AG20443 (cell line): ENCODE data around the gene EPB41L1.
"Not testable (repeated sequence)": the region's sequence is repeated elsewhere in the genome, so short reads cannot be mapped to it uniquely, and the experiment has no call there.

Experiments used
- DNase-seq: peaks from one replicate; pipeline ENCODE4 v3.0.0; 2012; ENCODE audit warnings: low spot score, mixed read lengths

EPB41L1 gene

GRCh38 chr20:36126836-36127527 lies 27.6 kb upstream of the EPB41L1 start:
- DNase-seq: no peak

DNA sequence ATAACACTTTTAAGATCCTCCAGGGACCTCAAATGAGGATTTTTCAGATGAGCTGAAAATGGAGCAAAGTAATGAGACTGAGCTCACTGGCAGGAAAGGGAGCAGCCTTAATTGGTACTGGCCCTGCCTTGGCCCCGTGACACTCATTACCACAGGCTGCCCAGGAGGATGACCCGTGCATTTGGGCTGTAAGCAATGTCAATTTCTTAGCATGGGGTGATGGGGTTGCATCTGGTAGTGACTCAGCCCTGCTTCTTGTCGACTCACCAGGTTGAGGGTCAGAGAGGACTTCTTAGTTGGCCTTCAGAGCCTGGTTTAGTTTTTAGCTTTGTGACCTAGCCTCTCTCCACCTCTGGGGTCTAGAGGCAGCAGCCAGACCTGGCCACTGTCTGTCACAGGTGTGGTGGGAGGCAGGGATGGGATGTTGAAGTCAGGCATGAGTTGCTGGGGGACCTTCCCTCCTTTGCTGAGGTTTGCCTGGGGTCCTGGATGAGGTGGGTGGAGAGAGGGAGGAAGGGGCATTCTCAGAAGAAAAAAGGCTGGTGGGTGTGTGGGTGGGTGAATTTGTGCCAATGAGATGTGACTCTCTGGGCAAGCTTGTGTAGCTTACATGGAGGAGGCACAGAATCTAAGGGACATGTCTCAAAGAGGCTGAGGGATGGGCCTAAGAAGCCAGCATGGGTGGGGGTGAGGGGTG lies 25.9 kb upstream of the EPB41L1 start:
- peak; percentile 91 for DNase-seq

DNA sequence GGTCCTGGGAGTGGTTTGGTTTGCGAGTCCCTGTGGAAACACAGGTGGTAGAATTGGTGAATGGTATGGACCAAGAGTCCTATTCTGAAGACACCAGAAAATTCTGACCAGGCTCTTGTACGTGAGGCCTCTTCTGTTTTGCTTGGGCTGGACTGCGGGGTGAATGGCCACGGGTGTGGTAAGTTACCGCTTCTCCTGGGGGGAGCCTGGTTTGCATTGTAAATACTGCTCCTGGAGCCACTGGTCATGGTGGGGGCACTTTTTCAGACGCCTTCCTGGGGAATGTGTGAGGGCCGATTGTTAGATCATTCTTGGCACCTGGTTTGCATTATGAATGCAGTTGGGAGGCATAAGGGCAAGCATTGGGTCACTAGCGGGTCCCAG lies 25.4 kb upstream of the EPB41L1 start:
- no peak for DNase-seq

GRCh38 chr20:36130390-36130789 lies 24.1 kb upstream of the EPB41L1 start:
- DNase-seq: no peak

- no peak for DNase-seq
Observed at GRCh38 chr20:36132802-36133211, 21.7 kb upstream of the EPB41L1 start.

GRCh38 chr20:36133821-36134220 lies 20.7 kb upstream of the EPB41L1 start:
- DNase-seq: no peak

GRCh38 chr20:36135159-36135558 lies 19.4 kb upstream of the EPB41L1 start:
- no peak for DNase-seq

GRCh38 chr20:36135821-36136220 lies 18.7 kb upstream of the EPB41L1 start:
- no peak for DNase-seq

- not testable (repeated sequence) for DNase-seq
Observed at GRCh38 chr20:36137313-36137712, 17.2 kb upstream of the EPB41L1 start.

DNA sequence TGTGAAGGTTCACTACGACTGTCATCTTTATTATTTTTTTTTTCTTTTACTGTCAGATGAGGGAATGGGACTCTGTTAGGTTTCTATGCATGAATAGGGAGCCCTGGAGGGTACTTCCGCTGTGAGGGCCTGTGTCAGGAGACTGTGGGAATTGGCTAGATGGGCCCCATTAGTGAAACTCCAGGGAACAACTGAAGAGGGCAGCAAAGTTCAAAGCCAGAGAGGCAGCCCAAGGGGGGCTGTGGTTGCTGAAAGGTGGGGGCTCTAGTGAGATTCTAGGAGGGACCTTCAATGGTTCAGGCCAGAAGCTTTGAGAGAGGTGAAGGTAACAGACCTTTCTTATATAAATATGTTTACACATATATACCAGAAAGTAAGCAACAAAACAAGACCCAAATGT lies 13.2 kb upstream of the EPB41L1 start:
- DNase-seq: no peak

GRCh38 chr20:36144336-36144735 lies 10.2 kb upstream of the EPB41L1 start:
- no peak for DNase-seq

- no peak for DNase-seq
Observed at GRCh38 chr20:36145877-36146707, 8.4 kb upstream of the EPB41L1 start.

- peak; percentile 79 for DNase-seq
Observed at GRCh38 chr20:36147690-36148089, 6.8 kb upstream of the EPB41L1 start.

DNA sequence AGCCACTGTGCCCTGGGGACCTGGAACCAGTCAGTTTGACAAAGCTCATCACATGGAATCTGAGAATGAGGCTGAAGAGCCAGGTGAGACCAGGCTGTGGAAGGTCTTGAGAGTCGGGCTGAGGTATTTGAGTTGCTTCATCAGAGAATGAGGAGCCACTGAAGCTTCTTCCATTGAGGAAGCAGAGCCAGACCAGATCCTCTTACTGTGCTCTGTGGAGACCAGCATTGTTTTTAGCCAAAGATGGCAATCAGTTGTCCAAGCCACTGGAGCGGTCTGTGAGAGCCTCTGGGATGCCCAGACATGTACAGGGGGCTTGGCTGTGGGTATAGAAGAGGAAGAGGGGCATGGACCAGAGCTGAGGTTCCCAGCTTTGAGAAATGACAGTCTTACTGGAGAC lies 6.1 kb upstream of the EPB41L1 start:
- no peak for DNase-seq

DNA sequence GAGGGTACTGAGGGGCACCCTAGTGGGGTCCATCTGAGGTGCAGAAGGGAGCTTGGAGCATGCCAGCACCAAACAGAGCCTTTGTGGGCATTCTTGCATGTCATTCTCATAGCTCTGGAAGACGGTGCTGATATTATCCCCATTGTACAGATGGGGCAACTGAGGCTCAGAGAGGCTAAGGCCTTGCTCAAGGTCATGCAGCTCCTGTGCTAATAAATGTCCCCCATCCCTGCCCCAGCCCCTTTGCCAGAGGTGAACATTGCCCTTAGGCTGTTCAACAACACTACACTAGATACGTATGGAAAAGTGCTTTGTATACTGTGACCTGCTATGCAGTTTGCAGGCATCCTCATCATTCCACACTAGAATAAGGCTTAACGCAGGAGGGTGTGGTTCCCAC lies 5.5 kb upstream of the EPB41L1 start:
- no peak for DNase-seq

GRCh38 chr20:36149469-36149868 lies 5.1 kb upstream of the EPB41L1 start:
- no peak for DNase-seq

- no peak for DNase-seq
Observed at GRCh38 chr20:36150489-36150846, 4.1 kb upstream of the EPB41L1 start.

DNA sequence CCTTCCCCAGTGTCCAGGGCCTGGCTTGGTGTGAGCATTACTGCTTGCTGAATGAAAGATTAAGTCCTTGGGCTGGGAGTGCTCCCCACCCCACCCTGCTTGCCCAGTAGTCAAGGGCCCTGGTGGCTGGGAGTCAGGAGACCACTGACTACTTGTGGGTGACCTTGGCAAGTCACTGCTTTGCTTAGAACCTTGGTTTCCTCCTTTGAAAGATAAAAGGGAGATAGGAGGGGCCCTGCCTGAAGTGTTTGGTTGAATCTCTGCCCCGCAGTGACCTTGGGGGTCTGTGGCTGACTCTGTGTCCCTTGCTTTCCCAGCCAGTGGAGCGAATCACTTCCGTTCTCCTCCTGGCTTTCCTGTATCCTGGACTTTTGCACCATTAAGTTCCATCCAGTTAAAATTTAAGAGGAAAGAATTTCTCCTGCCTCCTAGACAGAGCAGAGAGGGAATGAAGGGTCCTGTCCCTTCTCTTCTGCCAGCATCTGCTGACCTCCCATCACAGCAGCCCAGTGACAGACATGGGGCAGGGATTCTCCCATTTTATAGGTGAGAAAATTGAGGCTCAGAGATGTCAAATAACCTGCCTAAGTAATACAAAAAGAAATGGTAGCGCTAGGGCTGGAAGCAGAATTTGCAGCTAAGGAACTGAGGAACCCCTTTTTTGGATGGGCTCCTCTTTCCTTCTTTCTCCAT lies 3.5 kb upstream of the EPB41L1 start:
- DNase-seq: no peak

DNA sequence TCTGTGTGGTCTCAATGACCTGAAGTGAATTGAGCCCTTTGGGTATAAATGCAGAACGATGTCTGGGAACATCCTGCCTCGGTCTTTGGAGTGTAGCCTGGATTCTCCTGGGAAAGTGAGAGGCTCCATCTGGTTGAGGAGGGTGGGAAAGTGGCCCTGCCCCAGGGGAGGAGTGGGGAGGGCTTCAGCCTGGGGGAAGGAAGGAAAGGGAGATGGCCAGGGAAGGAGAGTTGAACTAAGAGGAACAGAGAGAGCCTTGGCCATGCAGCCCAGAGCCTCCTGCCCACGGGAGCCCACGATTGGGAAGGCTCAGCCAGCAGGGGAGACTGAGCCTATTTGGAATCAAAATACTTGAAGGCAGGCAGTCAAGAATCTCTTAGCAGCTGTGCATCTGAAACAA lies 2.3 kb upstream of the EPB41L1 start:
- DNase-seq: no peak

DNA sequence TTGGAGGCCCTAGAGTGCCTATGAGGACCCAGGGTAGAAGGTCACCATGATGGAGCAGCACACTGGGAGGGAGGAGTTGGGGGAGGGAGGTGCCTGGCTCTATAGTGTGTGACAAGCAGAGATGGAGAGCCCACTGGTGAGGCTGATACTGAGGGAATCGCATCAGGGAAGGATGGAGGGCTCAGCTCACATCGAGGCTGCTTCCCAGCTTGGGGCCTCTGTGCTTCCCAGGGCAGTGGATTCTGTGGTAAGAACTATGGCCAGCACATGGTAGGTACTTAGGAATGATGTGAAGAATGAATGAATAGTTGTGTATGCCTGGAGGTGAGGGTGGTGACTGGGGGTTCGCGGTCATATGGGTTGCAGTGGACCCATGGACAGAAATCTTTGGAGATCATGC lies 1.3 kb upstream of the EPB41L1 start:
- DNase-seq: no peak

- peak; percentile 96 for DNase-seq
Observed at GRCh38 chr20:36153736-36154699, 522 bp upstream of the EPB41L1 start.
